MM.1S (cell line): ENCODE results near the gene TMEM186.

ENCODE experiments used
- CTCF ChIP-seq: fragments of 300-600 bp; sonication (generic); IDR thresholded peaks from 2 replicates; pipeline ENCODE4 v1.5.1; 2016; ENCODE audit warnings: antibody characterized with exemption, low read length, mixed read lengths
- EZH2phosphoT487 ChIP-seq: fragments of 300-600 bp; sonication (generic); IDR thresholded peaks from 2 replicates; pipeline ENCODE4 v1.6.1; 2018; ENCODE audit warnings: antibody characterized with exemption, low read length

GRCh38 chr16:8826278-8826879 lies 28.9 kb upstream of the TMEM186 start:
- no peak for TF ChIP-seq CTCF
- TF ChIP-seq EZH2phosphoT487: no peak
